AG04450 (cell line): ENCODE measurements around the gene DCHS2. TPM values are rescaled to one million over a fixed set of nuclear protein-coding genes. Genes with fewer than 3 reads are reported as not detected.

ENCODE experiments used
- CTCF ChIA-PET: fragments of 300-600, 350-600 bp; formaldehyde crosslinking; extraction: SDS; loops from one replicate; lab custom pipeline; 2022; ENCODE audit warnings: antibody characterized with exemption, inconsistent platforms; lab: Charles Lee
- POLR2A ChIA-PET: fragments of 350-600 bp; formaldehyde crosslinking; extraction: SDS; loops from one replicate; lab custom pipeline; 2021; ENCODE audit warnings: antibody characterized with exemption, inconsistent platforms; lab: Yijun Ruan, JAX
- DNase-seq: peaks from one replicate; pipeline ENCODE4 v3.0.0-alpha.2; 2011; ENCODE audit warnings: low read depth, low spot score
- H3K27ac ChIP-seq: one replicate; pipeline ENCODE4 v1.5.1; 2012; ENCODE audit warnings: low read depth, low read length, control low read depth
- H3K27me3 ChIP-seq: one replicate; pipeline ENCODE4 v1.6.0; 2012; ENCODE audit warnings: low read length; ENCODE audit not compliant: control insufficient read depth, insufficient read depth
- H3K4me3 ChIP-seq: 2 replicates; pipeline ENCODE4 v1.5.1; 2011; ENCODE audit warnings: mild to moderate bottlenecking, low read depth, low read length, control low read depth
- H3K9me3 ChIP-seq: 2 replicates; pipeline ENCODE4 v1.5.1; 2012; ENCODE audit warnings: low read length; ENCODE audit not compliant: control insufficient read depth, insufficient read depth
- CTCF ChIP-seq: IDR thresholded peaks from 2 replicates; pipeline ENCODE4 v1.5.1; 2011; ENCODE audit warnings: low read depth, low read length, control low read depth, inconsistent platforms
- polyA plus RNA-seq: library from polyadenylated mRNA; depleted of rRNA; stranded (reverse); fragments of >200 nt; gene quantifications from 2 replicates; pipeline ENCODE4 v1.2.3, GENCODE V29; 2011

DCHS2 gene
- polyA plus RNA-seq, 1 experiment, result not detected

- H3K9me3 ChIP-seq, result no peaks in the 10 kb centered on the region; the same call in 1 of the 2 replicates
- peaks cover 3% of the 10 kb centered on the region for H3K27me3 ChIP-seq
- TF ChIP-seq CTCF, result no peak
- DNase-seq, result no peak
- no peak overlapping the region for H3K4me3 ChIP-seq
- POLR2A ChIA-PET, result no interaction called here
- no peak overlapping the region for H3K27ac ChIP-seq
- CTCF ChIA-PET, result interaction anchor here (1.2 kb wide), 1 partner anchor 177 kb away, joined by 3 read pairs; no protein-coding TSS in a partner anchor
Observed at GRCh38 chr4:154329939-154330338, 161.7 kb downstream of the DCHS2 start.

GRCh38 chr4:154329268-154329868, 162.2 kb downstream of the DCHS2 start:
- no peaks in the 10 kb centered on the region; the same call in 1 of the 2 replicates for H3K9me3 ChIP-seq
- ChIA-PET CTCF (no interaction called here), POLR2A (no interaction called here)
- H3K4me3 ChIP-seq, result no peak overlapping the region
- peak; percentile 18; the same call in 1 of the 2 replicates for TF ChIP-seq CTCF
- no peak overlapping the region for H3K27ac ChIP-seq
- H3K27me3 ChIP-seq, result peaks cover 3% of the 10 kb centered on the region
- no peak for DNase-seq

GRCh38 chr4:154328030-154328429, 163.6 kb downstream of the DCHS2 start:
- TF ChIP-seq CTCF, result no peak
- Histone ChIP-seq H3K4me3 (no peak overlapping the region), H3K27ac (no peak overlapping the region), H3K27me3 (no peaks in the 10 kb centered on the region), H3K9me3 (no peaks in the 10 kb centered on the region; the same call in 1 of the 2 replicates)
- no peak for DNase-seq
- ChIA-PET POLR2A (no interaction called here), CTCF (no interaction called here)

GRCh38 chr4:154320521-154320920, 171.1 kb downstream of the DCHS2 start:
- ChIA-PET CTCF (no interaction called here), POLR2A (no interaction called here)
- DNase-seq, result no peak
- no peak for TF ChIP-seq CTCF
- Histone ChIP-seq H3K27ac (no peak overlapping the region), H3K4me3 (no peak overlapping the region), H3K9me3 (no peaks in the 10 kb centered on the region), H3K27me3 (no peaks in the 10 kb centered on the region)

- Histone ChIP-seq H3K27me3 (no peaks in the 10 kb centered on the region), H3K4me3 (no peak overlapping the region), H3K9me3 (no peaks in the 10 kb centered on the region), H3K27ac (no peak overlapping the region)
- no peak for TF ChIP-seq CTCF
- ChIA-PET POLR2A (no interaction called here), CTCF (no interaction called here)
- DNase-seq, result no peak
Observed at GRCh38 chr4:154319736-154320135, 171.9 kb downstream of the DCHS2 start.
